WTC11 (cell line): ENCODE data around the gene FAF1. TPM values are rescaled to one million over a fixed set of nuclear protein-coding genes. Genes with fewer than 3 reads are reported as not detected.
A peak's percentile ranks its signal among the peaks of the same experiment; 100 is the strongest.

Source experiments
- ATAC-seq: fragments of 200-7000 bp; cut with Tn5 transposase; 2 replicates; pipeline ENCODE4 v1.10.0; 2021; ENCODE audit warnings: mild to moderate bottlenecking, moderate library complexity
- CTCF ChIA-PET: fragments of 300-600 bp; sonication (Branson Sonifier 250); formaldehyde crosslinking; loops from one replicate; lab custom pipeline; 2021; ENCODE audit warnings: antibody characterized with exemption; lab: Charles Lee
- POLR2A ChIA-PET: fragments of 350-600 bp; sonication (Branson Sonifier 250); formaldehyde crosslinking; loops from one replicate; lab custom pipeline; 2021; ENCODE audit warnings: antibody characterized with exemption; lab: Charles Lee
- DNase-seq: peaks from one replicate; pipeline ENCODE4 v3.0.0; 2021; ENCODE audit warnings: low spot score
- H3K27ac Mint-ChIP-seq: 2 replicates; pipeline ENCODE4 v1.8.0; 2021; ENCODE audit warnings: mixed read lengths
- H3K27me3 Mint-ChIP-seq: 2 replicates; pipeline ENCODE4 v1.8.0; 2021; ENCODE audit warnings: low read depth, mild to moderate bottlenecking, moderate library complexity, mixed read lengths
- H3K36me3 Mint-ChIP-seq: 2 replicates; pipeline ENCODE4 v1.8.0; 2021; ENCODE audit warnings: mixed read lengths
- H3K4me1 Mint-ChIP-seq: 2 replicates; pipeline ENCODE4 v1.8.0; 2022; ENCODE audit warnings: mixed read lengths
- H3K4me3 Mint-ChIP-seq: 2 replicates; pipeline ENCODE4 v1.8.0; 2021; ENCODE audit warnings: mild to moderate bottlenecking, moderate library complexity, mixed read lengths
- H3K9me3 Mint-ChIP-seq: 2 replicates; pipeline ENCODE4 v1.8.0; 2021; ENCODE audit warnings: mixed read lengths
- EMX1 ChIP-seq: fragments of 250-450 bp; sonication (Bioruptor Pico); IDR thresholded peaks from 2 replicates; pipeline ENCODE4 v1.8.0; 2021; ENCODE audit warnings: mild to moderate bottlenecking
- FOXP1 ChIP-seq: sonication (generic); formaldehyde crosslinking; IDR thresholded peaks from 2 replicates; pipeline ENCODE4 v1.8.0; 2022; ENCODE audit warnings: missing genetic modification reagents, mild to moderate bottlenecking, moderate library complexity, borderline replicate concordance
- GRHL2 ChIP-seq: fragments of 250-450 bp; sonication (Bioruptor Pico); IDR thresholded peaks from 2 replicates; pipeline ENCODE4 v1.8.0; 2022; ENCODE audit warnings: mild to moderate bottlenecking, moderate library complexity; ENCODE audit not compliant: insufficient replicate concordance, severe bottlenecking
- HMGA2 ChIP-seq: fragments of 250-450 bp; sonication (Bioruptor Pico); IDR thresholded peaks from 2 replicates; pipeline ENCODE4 v1.4.0; 2021; ENCODE audit warnings: mild to moderate bottlenecking, moderate library complexity
- JAZF1 ChIP-seq: fragments of 250-450 bp; sonication (Bioruptor Pico); IDR thresholded peaks from 2 replicates; pipeline ENCODE4 v1.9.0; 2021; ENCODE audit warnings: moderate library complexity, mild to moderate bottlenecking, inconsistent platforms
- KAT7 ChIP-seq: sonication (generic); formaldehyde crosslinking; IDR thresholded peaks from 2 replicates; pipeline ENCODE4 v1.8.1; 2023; ENCODE audit warnings: missing genetic modification reagents, mild to moderate bottlenecking, borderline replicate concordance
- MXD4 ChIP-seq: fragments of 250-450 bp; sonication (Bioruptor Pico); IDR thresholded peaks from 2 replicates; pipeline ENCODE4 v1.8.0; 2021; ENCODE audit warnings: mild to moderate bottlenecking, moderate library complexity, borderline replicate concordance
- NR2C2 ChIP-seq: sonication (generic); formaldehyde crosslinking; IDR thresholded peaks from 2 replicates; pipeline ENCODE4 v1.8.0; 2022; ENCODE audit warnings: mild to moderate bottlenecking, missing genetic modification reagents
- SMAD3 ChIP-seq: sonication (generic); formaldehyde crosslinking; IDR thresholded peaks from 2 replicates; pipeline ENCODE4 v1.8.0; 2022; ENCODE audit warnings: missing genetic modification reagents, mild to moderate bottlenecking, borderline replicate concordance
- TP53 ChIP-seq: sonication (generic); formaldehyde crosslinking; IDR thresholded peaks from 2 replicates; pipeline ENCODE4 v1.8.1; 2023; ENCODE audit warnings: mild to moderate bottlenecking, missing genetic modification reagents
- ZNF121 ChIP-seq: sonication (generic); formaldehyde crosslinking; IDR thresholded peaks from 2 replicates; pipeline ENCODE4 v1.8.0; 2023; ENCODE audit warnings: missing genetic modification reagents
- ZNF219 ChIP-seq: sonication (generic); formaldehyde crosslinking; IDR thresholded peaks from 2 replicates; pipeline ENCODE4 v1.8.0; 2023; ENCODE audit warnings: missing genetic modification reagents, mild to moderate bottlenecking, borderline replicate concordance
- ZNF263 ChIP-seq: sonication (generic); formaldehyde crosslinking; IDR thresholded peaks from 2 replicates; pipeline ENCODE4 v1.8.1; 2022; ENCODE audit warnings: low read depth, mild to moderate bottlenecking, moderate library complexity, missing genetic modification reagents
- ZNF671 ChIP-seq: fragments of 250-450 bp; sonication (Bioruptor Pico); IDR thresholded peaks from 2 replicates; pipeline ENCODE4 v1.8.0; 2021; ENCODE audit warnings: mild to moderate bottlenecking
- total RNA-seq: library from RNA; stranded (reverse); gene quantifications from 3 replicates; pipeline ENCODE4 v1.2.3, GENCODE V29; 2021
- TF ChIP-seq, protein P1 (sequence below): sonication (generic); formaldehyde crosslinking; IDR thresholded peaks from 2 replicates; pipeline ENCODE4 v1.8.1; 2023; ENCODE audit warnings: mild to moderate bottlenecking, moderate library complexity, missing genetic modification reagents
- TF ChIP-seq, protein P2 (sequence below): sonication (generic); formaldehyde crosslinking; IDR thresholded peaks from 2 replicates; pipeline ENCODE4 v1.8.1; 2023; ENCODE audit warnings: mild to moderate bottlenecking, missing genetic modification reagents, moderate library complexity
- TF ChIP-seq, protein P3 (sequence below): sonication (generic); formaldehyde crosslinking; IDR thresholded peaks from 2 replicates; pipeline ENCODE4 v1.8.0; 2023; ENCODE audit warnings: mild to moderate bottlenecking, missing genetic modification reagents
- TF ChIP-seq, protein P4 (sequence below): sonication (generic); formaldehyde crosslinking; IDR thresholded peaks from 2 replicates; pipeline ENCODE4 v1.8.0; 2023; ENCODE audit warnings: missing genetic modification reagents, mild to moderate bottlenecking, borderline replicate concordance

The FAF1 gene
- total RNA-seq, 1 experiment from 2014 or later, result 53.5 TPM

DNA sequence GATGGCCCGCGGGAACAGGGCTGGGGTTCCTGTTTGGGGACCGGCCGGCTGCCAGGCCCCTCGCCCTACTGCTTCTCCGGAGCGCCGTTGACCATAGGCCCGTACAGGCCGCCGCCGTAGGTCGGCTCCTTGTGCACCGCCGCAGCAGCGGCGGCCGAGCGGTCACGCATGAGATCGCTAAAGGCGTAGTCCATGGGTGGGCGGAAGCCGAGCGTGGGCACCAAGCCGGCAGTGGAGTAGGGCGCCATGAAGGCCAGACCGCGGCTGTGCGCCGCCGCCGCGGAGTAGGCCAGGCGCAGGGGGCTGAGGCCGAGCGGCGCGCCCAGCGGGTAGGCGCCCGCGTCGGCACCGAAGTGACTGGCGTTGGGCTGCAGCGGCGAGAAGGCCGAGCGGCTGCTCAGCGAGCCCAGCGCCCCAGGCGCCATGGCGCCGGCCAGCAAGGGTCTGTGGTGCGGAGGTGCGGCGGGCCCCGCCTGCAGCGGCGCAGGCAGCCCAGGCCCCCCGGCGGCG is 541.4 kb downstream of the FAF1 start:
- CTCF ChIA-PET, result interaction anchor here (0.7 to 1.2 kb wide), 3 partner anchors 12 to 246 kb away, joined by 3 to 6 read pairs (median 3); no protein-coding TSS in a partner anchor
- Mint-ChIP-seq H3K27ac (no peak overlapping the region), H3K4me1 (peaks cover 54% of the 10 kb centered on the region), H3K9me3 (no peaks in the 10 kb centered on the region), H3K4me3 (peak overlapping the region; percentile 48), H3K36me3 (peaks cover 10% of the 10 kb centered on the region), H3K27me3 (peaks cover 97% of the 10 kb centered on the region)
- POLR2A ChIA-PET, result no interaction called here
- peak; percentile 36 for DNase-seq
- TF ChIP-seq, protein P1, sequence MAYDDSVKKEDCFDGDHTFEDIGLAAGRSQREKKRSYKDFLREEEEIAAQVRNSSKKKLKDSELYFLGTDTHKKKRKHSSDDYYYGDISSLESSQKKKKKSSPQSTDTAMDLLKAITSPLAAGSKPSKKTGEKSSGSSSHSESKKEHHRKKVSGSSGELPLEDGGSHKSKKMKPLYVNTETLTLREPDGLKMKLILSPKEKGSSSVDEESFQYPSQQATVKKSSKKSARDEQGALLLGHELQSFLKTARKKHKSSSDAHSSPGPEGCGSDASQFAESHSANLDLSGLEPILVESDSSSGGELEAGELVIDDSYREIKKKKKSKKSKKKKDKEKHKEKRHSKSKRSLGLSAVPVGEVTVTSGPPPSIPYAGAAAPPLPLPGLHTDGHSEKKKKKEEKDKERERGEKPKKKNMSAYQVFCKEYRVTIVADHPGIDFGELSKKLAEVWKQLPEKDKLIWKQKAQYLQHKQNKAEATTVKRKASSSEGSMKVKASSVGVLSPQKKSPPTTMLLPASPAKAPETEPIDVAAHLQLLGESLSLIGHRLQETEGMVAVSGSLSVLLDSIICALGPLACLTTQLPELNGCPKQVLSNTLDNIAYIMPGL (CRISPR knock-in tag), result 0 out of 2 replicates have a peak, but pooled peaks have one; percentile 16
- no peak for TF ChIP-seq FOXP1
- peak; percentile 2 for ATAC-seq

DNA sequence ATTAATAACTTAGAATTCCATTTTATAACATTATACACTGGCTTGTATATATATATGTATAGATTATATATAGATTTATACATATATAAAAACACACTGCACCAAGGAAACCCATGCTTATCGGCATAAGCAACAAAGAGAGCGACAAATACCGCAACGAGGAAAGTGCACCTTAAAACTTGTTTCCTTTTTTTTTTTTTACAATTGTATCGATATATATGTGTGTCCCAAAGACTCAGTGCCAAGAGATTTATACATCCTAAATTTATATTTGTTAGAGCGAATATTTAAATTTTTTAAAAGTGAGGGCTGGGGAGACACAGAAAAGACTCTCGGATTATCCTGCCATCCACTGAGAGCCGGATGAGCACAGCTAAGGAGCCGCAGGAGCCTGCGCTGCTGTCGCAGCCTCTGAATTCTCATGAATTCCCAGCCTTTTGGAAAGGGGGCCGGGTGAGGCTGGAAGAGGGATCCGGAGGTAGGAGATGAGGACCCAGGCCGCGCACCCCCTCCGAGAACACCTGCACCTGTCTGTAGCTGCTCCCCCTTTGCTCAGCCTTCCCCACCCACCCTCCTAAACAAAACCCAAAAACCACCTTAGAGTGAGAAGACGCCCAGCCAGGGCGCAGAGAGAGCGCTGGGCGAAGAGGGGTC is 542.0 kb downstream of the FAF1 start:
- Mint-ChIP-seq H3K36me3 (peaks cover 12% of the 10 kb centered on the region), H3K4me1 (peaks cover 48% of the 10 kb centered on the region), H3K27me3 (peaks cover 97% of the 10 kb centered on the region), H3K4me3 (peak overlapping the region; percentile 75), H3K27ac (no peak overlapping the region), H3K9me3 (peaks cover under 1% of the 10 kb centered on the region)
- DNase-seq (no peak), ATAC-seq (no peak)
- TF ChIP-seq FOXP1, result no peak
- no peak for TF ChIP-seq NR2C2
- TF ChIP-seq, protein P2, sequence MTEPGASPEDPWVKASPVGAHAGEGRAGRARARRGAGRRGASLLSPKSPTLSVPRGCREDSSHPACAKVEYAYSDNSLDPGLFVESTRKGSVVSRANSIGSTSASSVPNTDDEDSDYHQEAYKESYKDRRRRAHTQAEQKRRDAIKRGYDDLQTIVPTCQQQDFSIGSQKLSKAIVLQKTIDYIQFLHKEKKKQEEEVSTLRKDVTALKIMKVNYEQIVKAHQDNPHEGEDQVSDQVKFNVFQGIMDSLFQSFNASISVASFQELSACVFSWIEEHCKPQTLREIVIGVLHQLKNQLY (CRISPR knock-in tag), result no peak
- TF ChIP-seq ZNF263, result no peak
- no peak for TF ChIP-seq SMAD3 (CRISPR knock-in tag)
- no peak for TF ChIP-seq GRHL2 (CRISPR knock-in tag)
- TF ChIP-seq MXD4, result no peak
- TF ChIP-seq ZNF219 (CRISPR knock-in tag), result no peak
- no peak for TF ChIP-seq KAT7 (CRISPR knock-in tag)
- no peak for TF ChIP-seq HMGA2 (CRISPR knock-in tag)
- no peak for TF ChIP-seq ZNF671
- TF ChIP-seq EMX1, result no peak
- TF ChIP-seq, protein P3, sequence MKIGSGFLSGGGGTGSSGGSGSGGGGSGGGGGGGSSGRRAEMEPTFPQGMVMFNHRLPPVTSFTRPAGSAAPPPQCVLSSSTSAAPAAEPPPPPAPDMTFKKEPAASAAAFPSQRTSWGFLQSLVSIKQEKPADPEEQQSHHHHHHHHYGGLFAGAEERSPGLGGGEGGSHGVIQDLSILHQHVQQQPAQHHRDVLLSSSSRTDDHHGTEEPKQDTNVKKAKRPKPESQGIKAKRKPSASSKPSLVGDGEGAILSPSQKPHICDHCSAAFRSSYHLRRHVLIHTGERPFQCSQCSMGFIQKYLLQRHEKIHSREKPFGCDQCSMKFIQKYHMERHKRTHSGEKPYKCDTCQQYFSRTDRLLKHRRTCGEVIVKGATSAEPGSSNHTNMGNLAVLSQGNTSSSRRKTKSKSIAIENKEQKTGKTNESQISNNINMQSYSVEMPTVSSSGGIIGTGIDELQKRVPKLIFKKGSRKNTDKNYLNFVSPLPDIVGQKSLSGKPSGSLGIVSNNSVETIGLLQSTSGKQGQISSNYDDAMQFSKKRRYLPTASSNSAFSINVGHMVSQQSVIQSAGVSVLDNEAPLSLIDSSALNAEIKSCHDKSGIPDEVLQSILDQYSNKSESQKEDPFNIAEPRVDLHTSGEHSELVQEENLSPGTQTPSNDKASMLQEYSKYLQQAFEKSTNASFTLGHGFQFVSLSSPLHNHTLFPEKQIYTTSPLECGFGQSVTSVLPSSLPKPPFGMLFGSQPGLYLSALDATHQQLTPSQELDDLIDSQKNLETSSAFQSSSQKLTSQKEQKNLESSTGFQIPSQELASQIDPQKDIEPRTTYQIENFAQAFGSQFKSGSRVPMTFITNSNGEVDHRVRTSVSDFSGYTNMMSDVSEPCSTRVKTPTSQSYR (CRISPR knock-in tag), result no peak
- TF ChIP-seq TP53 (CRISPR knock-in tag), result no peak
- TF ChIP-seq JAZF1 (CRISPR knock-in tag), result no peak
- TF ChIP-seq, protein P4, sequence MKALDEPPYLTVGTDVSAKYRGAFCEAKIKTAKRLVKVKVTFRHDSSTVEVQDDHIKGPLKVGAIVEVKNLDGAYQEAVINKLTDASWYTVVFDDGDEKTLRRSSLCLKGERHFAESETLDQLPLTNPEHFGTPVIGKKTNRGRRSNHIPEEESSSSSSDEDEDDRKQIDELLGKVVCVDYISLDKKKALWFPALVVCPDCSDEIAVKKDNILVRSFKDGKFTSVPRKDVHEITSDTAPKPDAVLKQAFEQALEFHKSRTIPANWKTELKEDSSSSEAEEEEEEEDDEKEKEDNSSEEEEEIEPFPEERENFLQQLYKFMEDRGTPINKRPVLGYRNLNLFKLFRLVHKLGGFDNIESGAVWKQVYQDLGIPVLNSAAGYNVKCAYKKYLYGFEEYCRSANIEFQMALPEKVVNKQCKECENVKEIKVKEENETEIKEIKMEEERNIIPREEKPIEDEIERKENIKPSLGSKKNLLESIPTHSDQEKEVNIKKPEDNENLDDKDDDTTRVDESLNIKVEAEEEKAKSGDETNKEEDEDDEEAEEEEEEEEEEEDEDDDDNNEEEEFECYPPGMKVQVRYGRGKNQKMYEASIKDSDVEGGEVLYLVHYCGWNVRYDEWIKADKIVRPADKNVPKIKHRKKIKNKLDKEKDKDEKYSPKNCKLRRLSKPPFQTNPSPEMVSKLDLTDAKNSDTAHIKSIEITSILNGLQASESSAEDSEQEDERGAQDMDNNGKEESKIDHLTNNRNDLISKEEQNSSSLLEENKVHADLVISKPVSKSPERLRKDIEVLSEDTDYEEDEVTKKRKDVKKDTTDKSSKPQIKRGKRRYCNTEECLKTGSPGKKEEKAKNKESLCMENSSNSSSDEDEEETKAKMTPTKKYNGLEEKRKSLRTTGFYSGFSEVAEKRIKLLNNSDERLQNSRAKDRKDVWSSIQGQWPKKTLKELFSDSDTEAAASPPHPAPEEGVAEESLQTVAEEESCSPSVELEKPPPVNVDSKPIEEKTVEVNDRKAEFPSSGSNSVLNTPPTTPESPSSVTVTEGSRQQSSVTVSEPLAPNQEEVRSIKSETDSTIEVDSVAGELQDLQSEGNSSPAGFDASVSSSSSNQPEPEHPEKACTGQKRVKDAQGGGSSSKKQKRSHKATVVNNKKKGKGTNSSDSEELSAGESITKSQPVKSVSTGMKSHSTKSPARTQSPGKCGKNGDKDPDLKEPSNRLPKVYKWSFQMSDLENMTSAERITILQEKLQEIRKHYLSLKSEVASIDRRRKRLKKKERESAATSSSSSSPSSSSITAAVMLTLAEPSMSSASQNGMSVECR, result no peak
- no peak for TF ChIP-seq ZNF121
- CTCF ChIA-PET, result interaction anchor here (0.6 kb wide), 1 partner anchor 151 kb away, joined by 4 read pairs; no protein-coding TSS in a partner anchor
- POLR2A ChIA-PET, result no interaction called here
